ENCODE results near the gene MORC2.

MORC2 gene

DNA sequence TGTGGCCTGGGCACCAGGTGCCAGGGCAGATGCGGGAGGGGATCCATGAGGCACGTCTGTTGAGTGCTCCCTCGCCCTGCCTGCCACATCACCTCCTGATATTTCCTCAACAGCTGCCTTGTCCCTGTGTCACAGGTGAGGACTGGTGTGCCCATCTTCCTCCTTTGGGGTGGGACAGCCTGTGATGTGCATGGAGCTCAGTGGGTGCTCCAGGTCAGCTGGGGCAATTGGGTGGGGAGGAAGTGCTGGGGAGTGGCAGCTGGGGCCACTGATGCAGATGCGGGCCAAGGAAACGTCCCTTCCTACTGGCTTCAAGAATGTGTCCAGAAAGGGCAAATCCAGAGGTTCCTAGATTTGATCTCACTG, 83.6 kb downstream of the MORC2 start:
- no peak for DNase-seq

DNA sequence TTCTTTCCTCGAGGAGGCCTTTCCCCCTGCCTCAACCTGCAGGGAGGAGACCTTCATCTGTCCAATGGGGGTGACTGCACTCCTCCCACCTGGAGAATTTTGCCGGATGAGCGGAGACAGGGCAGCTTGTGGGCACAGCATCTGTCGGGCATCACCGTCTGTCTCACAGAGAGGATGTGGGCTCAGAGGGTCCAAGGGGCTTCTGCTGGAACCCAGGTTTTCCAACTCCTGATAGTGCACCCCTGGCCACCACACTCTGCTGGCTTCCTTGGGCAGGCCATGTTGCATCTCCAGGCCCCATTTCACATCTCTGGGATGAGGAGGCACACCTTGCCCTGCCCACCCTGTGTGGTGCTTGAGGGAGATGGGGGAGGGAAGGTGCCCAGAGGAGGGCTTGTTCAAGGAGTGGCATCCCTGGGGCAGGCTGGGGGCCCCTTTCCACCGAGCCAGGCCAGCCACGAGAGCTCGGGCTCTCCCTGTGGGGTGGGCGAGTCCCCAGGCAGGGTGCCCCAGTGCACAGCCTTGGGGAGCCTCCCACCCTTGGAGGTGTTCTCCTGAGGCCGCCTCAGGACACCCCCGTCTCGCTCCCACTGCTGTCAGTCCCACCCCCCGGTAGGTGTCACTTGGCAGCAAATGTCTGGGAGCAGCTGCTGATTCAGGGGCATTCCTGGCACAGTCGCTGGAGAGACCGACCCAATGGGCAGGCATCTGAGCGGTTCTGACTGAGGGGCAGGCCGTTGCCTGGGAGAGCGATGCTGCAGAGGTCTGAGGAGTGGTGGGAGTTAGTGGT, 84.2 kb downstream of the MORC2 start:
- no peak for DNase-seq

DNA sequence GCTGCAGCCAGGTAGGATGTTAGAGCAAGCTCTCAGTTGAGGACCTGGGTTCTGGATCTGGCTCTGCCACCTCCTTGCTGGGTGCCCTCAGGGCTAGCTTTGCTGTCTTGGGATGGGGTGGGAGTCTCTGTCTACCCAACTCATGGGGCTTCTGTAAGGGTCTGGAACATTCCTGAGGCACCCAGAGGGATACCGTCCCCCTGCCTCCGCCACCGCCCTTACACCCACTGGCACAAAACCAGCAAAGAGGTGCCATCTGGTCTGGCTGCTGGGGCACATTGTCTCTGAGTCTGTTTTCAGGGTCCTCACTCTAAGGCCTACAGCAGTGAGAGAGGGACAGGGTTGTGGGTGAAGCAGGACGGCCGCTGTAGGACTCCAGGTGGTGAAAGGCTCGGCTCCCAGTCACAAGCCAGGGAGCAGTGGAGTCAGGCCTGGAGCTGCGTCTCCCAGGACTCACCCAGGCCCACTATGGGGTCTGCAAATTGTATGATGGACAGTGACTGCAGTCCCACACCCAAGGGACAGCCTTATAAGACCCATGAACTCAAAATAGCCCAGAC, 84.9 kb downstream of the MORC2 start:
- DNase-seq, result no peak

DNA sequence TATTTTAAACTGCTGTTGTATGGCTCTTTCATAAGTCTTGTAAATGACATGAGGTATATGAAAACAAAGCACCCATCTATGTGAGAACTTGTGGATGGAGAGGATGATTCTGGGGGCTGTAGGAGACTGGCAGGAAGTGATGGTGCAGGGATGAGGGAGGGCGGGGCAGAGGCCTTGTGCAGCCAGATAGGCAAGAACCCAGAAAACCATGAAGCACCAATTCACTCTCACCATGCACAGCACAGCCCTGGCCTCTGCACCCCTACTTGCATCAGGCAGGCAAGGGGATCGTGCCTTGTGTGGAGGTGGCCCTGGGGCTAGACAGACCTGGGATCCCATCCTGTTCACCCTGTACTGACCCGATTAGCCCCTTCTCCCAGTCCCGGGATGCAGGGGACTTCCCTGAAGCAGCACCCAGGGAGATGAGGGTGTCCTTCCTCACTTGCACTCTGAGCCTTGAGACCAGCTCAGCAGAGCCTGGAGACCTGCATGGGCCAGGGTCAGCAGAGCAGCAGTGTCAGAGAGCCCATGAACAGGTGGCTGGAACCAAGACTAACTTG, 85.5 kb downstream of the MORC2 start:
- no peak for DNase-seq

DNA sequence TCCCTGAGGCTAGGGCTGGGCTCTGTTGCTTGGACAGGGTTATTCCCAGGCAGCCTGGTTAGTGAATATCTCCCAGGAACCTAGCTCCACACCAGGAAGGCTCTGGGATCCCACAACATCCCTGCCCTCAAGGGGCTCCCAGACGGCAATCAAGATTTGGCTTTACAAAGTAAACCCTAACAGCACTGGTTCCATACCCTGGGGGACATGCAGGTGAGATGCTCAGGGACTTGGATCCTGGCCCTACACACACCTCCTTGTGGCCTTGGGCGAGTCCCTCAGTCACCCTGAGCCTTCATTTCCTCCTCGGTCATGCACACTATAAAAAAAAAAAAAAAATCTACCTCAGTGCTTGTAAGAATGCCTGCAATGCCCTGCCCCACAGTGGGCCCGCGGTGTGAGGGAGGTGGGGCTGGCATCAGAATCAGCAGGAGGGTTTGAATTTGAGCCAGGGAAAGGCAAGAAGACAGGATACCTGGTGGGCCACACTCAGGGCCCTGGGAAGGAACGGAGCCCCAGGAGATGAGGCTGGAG, 86.3 kb downstream of the MORC2 start:
- no peak for DNase-seq

DNA sequence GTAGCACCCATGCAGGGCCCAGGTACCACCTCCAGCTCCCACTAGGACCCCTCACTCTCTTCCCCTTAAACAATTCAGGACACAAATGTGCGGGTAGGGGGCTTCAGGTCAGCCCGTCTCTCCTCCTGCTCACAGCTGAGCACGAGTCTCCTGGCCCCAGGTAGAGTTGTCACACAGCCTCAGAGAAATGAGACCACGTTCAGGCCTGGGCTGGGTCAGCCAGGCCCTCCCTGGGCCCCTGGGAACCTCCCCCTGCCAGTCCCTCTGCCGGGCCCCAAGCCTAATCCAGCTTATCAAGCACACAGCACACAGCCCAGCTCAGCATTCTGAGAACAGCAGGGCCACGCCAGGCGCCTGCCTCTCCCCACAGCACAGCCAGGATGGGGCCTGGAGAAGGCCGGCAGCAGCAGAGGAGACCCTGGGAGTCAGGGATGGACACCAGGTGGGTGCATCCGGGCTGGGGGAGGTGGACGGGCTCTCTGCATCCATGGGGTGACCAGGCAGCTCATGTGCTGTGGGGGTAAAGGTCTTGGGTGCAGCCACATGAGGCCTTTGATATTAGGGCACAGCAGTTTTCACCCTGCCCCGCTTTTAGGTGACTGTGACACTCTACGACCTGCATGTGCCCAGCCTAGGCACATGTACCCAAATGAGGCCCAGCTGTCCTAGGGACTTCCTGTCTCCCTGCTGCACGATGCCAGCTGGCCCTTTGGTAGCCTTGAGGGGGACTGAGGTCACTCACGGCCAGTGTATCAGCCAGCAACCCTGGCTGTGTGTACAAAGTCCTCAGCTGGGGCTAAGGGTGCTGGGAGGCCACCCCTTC, 87.0 kb downstream of the MORC2 start:
- no peak for DNase-seq

DNA sequence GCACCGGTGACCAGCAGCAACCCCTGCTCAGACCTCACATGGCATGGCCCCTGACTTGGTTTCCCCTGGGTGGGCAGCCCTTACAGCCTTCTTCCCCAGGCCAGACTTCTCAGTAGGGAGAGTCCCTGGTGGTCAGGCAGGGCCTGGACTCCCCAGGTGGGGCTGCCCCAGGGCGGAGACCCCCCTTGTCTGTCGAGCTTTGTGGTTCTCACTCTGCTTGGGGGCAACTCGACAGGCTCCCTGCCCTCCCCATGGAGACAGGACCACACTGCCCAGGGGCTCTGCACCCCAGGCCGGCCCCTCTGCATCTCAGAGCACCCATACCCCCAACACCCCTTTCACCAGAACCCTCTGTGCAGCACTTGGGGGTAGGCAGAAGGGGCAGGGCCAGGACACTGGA, 87.7 kb downstream of the MORC2 start:
- DNase-seq, result no peak

DNA sequence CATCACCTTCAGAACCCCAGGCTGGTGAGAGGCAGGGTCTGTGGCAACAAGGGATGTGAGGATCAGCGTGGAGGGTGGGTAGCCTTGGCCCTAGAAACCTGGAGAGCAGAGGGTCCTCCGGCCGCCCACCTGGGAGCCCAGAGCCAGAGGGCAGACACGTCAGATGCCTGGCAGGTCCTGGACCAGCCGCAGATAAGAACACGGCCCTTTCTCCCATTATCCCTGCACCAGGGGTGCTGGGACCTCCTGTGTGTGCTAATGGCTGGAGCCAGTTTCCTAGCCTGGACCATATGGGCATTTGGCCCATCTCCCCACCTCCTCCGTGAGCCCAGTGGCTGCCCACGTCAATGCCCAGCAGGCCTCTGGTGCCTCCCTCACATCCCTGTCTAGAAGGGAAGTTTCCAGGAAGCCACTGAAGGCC, 88.4 kb downstream of the MORC2 start:
- DNase-seq, result no peak

DNA sequence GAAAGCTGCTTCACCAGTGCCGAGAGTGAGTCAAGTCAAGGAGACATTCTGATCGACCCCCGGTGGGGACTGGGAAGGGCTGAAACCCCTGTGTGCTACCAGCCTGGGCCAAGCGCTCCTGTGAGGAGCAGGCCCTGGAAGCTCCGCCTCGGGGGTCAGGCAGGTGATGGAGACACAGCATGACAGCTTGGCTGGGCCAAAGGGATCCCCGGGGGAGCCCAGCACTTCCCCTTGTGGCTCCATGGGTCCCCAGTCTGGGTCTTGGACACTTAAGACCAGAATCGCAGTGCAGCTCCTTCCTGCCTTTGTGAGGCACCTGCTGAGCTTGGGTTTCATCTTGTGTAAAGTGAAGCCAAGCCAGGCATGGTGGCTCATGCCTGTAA, 89.2 kb downstream of the MORC2 start:
- no peak for DNase-seq

DNA sequence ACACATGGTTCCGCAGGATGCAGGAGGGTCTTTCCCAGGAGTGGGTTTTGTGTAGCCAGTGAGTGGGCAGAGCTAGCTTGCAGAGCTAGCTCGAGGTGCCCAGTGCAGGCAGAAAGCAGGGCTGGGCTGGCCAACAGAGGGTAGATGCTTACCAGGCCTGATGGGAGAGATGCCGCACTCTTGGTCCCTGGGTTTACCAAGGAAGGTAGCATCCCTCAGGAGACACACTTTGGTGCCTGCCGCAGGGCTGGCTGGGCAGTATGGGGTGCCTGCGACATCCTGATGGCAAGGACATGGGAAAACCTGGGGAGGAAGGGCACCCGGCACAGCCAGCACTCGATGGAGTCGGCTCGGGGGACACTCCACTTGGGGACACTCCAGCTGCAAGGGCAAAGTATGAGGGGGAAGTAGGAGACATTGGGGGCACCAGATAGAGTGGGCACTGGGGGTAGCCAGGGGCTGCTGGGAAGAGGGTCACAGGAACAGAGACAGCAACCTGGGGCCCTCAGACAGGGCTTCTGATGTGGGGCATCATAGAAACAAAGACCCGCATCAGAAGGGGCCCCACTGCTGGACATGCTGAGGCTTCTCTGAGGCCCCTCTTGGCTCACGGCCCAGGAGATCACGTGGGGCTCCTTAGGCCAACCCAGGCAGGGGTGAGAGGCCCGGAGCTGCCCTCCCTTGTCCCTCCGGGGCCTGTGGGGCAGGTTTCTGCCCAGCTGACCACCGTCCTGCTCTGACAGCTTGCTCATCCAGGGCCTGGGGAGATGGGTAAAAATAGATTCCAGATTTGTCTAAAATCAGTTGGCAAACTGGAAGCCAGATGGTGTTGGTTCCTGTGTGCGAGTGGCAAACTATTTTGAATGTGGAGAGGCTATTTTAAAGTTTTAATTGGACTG, 89.8 kb downstream of the MORC2 start:
- DNase-seq, result no peak

DNA sequence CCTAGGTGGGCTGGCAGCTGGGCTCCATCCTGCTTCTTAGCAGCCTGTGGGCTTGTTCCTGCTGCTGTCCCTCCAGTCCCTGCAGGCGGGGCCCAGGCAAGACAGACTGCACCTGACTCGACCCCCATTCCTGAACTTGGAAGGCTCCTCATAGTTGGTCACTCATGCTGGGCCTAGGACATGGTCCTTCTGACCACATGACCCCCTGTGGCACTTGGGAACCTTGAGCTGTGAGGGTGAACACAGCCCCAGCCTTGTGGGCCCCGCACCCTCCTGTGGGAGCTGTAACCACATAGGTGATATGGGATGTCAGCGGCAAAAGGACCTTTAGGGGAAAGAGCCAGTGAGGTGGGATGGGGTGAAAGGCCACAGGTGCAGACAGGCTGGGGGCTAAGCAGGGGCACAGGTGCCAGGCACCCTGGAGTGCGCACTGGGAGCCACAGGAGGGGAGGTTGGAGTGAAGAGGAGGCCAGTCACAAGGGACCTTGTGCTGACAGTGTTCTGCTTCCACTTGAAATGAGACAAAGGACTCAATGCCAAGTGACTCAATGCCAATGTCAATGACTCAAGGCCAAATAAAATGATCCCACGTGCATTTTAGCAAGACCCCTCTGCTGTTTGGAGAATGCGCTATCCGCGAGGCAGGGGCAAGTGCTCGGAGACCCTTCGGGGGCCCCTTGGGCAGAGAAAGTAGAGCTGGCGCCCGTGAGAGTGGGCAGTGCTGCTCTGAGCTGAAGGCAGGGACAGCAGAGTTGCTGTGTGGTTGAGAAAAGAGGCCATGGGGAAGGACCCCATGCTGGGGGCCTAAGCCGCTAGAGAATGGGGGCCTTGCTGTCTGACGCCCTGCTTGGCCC, 90.7 kb downstream of the MORC2 start:
- no peak for DNase-seq

DNA sequence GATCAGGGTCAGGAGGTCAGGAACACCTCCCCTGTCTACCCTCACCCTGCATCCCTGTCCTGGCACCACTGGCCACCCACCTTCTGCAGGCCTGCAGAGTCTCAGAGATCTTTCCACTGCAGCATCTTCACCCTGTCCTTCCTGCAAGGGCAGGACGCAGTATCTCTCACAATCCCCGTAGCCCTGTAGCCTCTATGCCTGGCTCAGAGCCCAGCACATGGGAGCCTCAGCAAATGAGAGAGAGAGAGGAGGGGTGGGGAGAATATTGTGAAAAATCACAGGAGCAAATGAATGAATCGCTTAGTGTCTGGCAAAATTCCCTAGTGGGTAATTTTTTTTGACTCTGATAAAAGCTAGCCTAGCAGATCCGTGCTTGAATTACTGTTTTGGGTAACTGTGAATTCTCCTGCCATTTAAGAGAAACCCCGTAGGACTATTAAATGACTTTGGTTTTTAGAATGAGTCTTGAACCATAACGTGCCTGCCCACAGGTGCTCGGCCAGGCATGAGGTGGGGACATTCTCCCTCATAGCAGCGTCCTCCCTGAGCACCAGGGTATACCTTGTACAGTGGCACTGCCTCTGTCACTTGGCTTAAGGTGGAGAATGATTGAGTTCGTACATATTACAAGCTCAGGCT, 91.5 kb downstream of the MORC2 start:
- DNase-seq, result no peak

DNA sequence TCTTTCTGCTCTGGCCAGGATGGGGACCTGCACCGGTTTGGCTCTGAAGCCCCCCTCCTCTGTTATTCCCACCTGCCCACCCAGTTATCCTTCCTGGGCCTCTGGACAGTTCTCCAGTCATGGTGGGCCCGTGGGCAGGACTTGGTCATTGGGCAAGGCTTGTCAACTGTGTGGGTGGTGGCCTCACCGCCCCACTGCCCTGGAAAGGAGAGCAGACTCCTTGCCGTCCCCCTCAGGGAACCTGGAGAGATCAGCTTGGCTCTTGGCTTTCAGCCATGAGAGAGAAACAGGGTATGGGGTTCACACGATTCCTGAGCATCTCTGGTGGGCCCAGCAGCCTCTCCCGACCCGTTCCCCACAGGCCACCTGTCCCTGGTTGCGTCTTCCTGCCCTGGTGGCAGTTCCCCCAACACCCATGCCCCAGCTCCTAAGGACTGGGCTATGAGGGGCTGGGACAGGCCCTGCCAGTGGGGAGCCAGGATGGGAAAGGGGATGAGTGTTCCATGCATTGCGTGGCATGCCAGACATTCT, 92.3 kb downstream of the MORC2 start:
- DNase-seq, result no peak

DNA sequence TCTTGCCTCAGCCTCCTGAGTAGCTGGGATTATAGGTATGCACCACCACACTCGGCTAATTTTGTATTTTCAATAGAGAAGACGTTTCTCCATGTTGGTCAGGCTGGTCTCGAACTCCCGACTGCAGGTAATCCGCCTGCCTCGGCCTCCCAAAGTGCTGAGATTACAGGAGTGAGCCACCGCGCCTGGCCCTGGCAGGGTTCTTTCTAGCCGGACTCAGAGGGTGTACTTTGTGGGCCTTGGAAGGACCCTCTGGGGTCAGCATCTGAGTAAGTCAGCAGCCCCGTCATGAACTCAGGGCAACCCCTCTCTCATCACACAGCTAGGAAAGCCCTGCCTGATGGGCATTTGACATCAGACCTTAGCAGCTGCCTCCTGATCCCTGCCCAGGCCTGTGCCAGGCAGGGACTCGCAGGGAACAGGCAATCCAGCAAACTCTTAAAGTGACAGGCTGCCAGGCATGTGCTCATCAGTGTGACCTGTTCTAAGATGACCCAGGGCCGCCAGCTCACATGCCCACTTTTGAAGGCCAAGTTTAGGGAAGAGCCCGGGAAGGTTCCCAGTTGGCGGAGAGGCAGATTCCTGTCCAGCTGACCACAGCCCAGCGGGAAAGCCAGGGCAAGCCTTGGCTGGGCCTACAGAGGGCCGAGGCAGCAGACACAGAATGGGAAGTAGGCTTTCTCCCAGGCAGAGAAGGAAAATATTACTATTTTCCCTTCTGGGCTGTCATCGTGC, 92.9 kb downstream of the MORC2 start:
- DNase-seq, result no peak
